Activated naive CD4-positive, alpha-beta T cell treated with Interleukin-2 at 50 U/mL for 16 hours (primary cell): ENCODE data around the gene ADGRB3.
"Not testable (repeated sequence)": the region's sequence is repeated elsewhere in the genome, so short reads cannot be mapped to it uniquely, and the experiment has no call there.

Experiments
- DNase-seq: peaks from one replicate; pipeline ENCODE4 v3.0.0-alpha.2; 2020

Gene ADGRB3

GRCh38 chr6:68650142-68650541 lies 15.1 kb downstream of the ADGRB3 start:
- no peak for DNase-seq

- no peak for DNase-seq
Measured at GRCh38 chr6:68651011-68651985, 16.2 kb downstream of the ADGRB3 start.

- no peak for DNase-seq
Measured at GRCh38 chr6:68652117-68652536, 17.0 kb downstream of the ADGRB3 start.

DNA sequence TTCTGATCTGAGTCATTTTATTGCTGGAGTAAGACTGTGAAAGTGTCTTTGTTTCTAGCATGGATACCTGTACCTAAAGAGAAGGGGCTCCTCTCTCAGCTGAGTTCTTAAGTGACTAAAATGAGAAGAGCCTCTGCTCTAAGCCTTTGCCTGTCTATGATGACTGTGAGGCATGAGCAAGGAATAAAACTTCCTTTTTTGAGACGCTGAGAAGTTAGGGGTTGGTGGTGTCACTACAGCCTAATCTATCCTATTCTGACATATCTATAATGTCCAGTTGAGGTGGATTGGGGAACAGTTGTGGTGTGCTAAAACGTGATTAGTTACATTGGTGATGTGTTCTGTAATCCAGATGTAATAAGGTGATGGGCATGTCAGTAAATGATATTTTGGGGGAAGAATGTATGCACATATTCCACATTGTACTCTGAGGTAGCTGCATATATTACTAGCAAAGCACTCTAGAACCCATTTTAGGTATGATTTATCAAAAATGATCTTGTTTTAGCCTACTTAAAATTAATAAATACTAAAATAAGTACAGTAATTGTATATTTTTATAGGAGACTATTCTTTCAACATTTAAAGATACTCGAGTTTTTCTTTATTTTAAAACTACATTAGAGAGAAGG lies 18.1 kb downstream of the ADGRB3 start:
- no peak for DNase-seq

DNA sequence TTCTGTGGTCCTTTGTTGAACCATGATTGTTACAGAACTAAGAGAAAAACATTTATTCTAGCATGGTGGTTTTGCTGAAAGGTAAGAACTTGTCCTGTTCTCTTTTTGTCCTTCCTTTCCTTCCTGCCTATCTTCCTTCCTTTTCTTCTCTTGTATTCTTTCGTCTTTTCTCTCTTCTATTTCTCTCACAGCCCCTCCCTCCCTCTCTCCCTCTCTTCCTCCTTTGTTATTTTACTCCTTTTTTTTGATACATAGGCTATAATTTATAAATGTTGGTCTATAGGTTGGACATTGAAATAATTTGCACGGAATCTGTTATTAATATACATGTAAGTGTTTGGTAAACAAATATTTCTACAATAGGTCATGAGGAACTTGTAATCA lies 18.6 kb downstream of the ADGRB3 start:
- DNase-seq: no peak

DNA sequence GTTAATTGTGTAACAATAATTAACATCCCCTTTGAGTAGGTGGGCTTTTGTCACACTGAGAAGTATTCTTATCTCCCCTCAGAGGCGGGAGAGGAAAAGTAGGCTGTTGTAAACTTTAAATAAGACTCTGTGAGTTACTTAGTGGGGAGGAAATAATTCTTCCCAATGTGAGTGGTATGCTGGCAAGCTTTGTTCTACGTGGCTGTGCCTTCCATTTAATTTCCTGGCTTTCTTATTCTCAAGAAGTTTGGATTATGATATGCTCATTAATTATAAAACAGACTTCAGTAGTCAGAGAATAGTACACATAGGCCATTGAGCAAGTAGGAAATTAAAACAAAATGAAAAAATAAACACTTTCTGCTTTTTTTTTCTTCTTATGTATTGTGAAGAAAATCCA lies 19.1 kb downstream of the ADGRB3 start:
- no peak for DNase-seq

GRCh38 chr6:68655028-68655427 lies 19.9 kb downstream of the ADGRB3 start:
- no peak for DNase-seq

DNA sequence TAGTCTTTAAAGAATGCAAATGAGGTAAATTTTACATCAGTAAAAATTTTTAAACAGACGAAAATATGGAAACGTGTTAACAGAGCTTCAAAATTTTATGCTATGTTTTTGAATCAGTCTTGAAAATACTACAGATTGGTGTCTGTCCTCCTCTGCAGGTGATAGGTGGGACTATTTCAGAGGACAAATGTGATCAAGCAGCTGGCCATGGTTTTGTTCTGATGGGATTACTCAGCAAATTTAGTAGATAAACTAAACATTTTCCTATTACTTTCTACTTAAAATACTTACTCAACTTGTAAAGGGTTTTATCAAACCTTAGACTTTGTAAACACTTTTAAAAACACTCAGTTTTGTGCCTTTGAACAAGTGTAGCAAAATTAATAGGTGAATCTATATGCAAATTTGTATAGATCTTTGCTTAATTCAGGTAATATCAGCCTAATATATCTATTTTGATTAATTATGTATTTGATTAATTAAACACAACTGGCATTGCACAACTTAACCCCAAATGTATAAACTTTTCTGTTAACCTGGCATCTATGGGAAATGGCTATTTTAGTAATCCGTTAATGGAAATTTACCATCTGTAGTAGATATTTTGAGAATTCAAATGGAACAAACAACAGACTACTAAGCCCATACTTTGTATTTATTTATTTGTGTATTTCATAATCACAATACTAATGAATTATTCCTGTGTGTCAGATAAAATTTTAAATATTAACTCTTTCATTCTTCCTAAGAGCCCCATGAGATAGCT lies 22.5 kb downstream of the ADGRB3 start:
- no peak for DNase-seq

- no peak for DNase-seq
Measured at GRCh38 chr6:68658338-68658737, 23.3 kb downstream of the ADGRB3 start.

- no peak for DNase-seq
Measured at GRCh38 chr6:68673255-68673654, 38.2 kb downstream of the ADGRB3 start.

DNA sequence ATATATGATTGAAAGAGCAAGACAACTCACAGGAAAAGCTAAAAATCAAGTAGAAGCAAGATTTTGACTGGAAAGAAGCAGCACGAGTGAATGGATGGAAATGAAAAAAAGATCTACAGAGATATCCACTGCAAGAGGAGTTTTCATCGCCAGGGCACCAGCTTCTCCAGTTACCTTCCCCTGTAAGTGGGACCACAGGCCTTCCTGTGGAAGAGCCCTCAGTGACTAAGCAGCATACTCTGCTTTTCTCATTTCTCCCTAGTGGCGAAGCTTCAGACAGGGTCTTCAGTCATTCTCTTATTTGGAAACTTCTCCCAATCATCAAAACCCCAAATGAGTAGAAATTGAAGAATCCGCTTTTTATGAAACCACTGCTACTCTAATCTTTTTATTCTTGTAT lies 40.5 kb downstream of the ADGRB3 start:
- no peak for DNase-seq

DNA sequence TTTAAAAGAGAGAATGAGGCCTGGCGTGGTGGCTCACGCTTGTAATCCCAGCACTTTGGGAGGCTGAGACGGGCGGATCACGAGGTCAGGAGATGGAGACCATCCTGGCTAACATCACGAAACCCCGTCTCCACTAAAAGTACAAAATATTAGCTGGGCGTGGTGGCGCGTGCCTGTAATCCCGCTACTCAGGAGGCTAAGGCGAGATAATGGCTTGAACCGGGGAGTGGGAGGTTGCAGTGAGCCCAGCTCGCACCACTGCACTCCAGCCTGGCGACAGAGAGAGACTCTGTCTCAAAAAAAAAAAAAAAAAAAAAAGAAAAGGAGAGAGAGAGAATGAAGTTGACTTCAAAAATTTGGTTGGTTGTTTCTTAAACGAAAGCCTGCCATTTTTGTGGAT lies 41.0 kb downstream of the ADGRB3 start:
- DNase-seq: not testable (repeated sequence)

- DNase-seq: no peak
Measured at GRCh38 chr6:68677058-68677457, 42.0 kb downstream of the ADGRB3 start.

GRCh38 chr6:68679399-68679798 lies 44.3 kb downstream of the ADGRB3 start:
- DNase-seq: no peak

DNA sequence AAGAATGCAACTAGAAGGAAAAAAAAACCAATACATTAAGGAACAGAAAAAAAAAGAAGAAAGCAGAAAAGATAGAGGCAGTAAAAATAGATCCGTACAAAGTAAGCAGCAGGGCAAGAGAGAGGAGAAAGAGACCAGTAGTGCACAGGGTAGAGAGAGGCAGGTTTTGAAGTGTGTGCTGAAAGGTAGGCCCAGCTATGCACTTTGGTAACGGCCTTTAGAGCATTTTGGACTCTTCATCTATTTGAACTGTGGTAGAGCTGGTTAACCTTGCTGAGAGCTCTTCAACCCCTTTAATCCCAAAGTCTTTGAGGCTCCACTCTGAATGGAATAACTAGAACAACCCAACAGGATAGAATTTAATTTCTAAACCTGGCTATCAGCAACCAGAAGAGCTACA lies 45.2 kb downstream of the ADGRB3 start:
- no peak for DNase-seq

DNA sequence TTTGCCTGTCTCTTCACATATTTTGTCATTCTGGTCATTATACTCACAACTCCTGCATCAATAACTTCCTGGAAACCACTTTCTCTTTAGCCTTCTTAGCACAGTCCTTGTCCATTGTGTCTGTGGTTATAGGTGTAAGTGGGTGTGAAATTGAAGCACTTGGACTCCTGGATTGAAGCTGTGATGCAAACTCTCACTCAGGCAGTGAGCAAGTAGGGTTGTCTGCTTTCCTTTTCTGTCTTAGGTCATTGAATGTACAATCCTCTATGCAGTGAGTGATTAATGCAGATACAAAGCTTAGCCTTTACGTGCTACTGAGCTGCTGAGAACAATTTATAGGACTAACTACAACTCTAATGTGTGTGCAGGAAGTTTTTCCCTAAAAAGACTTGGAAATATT lies 54.8 kb downstream of the ADGRB3 start:
- DNase-seq: no peak

DNA sequence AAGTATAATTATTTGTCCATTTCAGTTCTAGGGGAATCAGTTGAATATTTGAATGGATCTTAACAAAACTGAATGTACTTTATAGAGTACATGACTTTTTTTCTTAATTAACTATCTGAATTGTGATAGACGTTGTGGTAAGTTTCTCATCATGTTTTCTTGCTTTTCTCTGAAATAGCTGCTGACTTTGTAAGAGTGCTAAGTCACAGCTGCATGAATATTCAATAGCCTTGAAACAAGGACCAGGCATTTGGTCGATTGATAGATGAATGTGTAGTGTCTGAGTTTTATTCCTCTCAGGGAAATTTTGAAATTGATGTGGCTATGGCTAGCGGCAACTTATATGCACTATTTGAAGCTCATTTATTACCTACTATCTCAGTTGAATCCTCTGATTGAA lies 56.0 kb downstream of the ADGRB3 start:
- no peak for DNase-seq

DNA sequence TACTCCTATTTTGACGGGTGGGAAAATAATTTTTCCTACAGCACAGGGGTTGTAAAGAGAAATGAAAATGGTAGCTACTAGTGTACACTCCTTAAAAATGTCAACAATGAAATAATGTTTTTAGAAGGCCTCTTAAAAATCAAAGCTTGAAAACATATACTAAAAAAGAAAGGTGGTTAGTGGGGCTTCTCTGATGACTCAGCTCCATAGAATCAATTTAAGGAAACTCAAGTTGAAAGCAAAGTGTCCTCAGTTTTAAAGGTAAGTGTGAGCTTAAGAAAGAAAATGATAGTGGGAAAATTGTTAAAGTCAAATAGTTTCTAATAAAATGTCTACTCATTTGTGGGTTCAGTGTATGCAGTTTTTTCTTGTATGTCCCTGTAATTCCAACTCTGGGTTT lies 58.2 kb downstream of the ADGRB3 start:
- no peak for DNase-seq

DNA sequence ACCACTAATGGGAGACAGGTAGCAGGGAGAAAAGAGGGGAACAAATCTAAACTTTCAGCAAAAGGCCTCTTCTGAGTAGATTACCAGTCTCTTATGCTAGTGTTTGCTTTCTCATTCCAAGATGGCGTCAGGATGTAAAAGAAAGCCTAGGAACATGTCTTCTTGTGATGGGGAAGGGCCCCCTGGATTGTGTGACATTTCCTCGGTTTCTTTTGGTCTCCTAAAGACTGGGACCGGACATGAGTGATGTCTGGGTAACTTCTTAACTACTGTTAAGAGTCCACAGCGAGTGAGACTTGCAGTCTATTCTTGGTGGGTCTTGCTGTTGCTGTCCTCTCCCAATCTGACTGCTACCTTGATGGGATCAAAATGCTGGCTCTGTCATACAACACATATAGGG lies 60.3 kb downstream of the ADGRB3 start:
- DNase-seq: no peak

- DNase-seq: no peak
Measured at GRCh38 chr6:68695838-68696237, 60.8 kb downstream of the ADGRB3 start.

GRCh38 chr6:68697394-68697793 lies 62.3 kb downstream of the ADGRB3 start:
- DNase-seq: no peak

DNA sequence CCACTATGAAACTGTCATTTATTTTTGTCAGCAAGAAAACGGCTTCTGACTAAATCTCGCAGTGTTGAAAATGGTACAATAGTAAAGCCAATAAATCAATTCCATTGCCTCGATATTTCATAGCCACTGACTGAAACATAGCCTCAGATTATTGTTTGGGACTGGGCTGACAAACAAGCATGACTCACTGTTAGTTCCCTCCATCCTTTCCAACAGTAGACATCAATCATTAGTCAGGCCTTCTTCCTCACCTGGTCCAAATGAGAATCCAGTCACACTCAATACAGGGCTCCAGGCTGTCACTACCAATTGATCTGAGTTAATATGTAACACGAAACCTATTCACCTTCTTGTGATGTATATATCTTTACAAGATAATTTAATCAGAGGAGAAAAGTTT lies 66.1 kb downstream of the ADGRB3 start:
- DNase-seq: no peak

DNA sequence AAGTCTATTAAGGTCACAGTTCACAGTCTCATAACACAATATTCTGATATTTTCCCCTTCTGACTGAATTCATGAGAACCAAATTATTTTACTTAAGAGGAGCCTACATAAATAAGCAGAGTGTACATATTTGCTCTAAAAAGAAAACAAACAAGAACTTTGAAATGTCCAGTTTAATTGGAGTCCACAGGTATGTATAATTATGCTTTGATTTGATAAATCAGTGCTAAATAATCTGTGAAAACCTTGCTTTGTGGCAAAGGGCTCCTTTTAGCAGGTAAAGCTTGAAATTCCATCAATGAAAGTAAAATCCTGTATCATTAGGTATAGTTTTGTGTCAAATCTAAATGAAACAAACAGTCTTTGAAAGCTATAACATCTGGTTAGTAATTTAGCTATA lies 69.4 kb downstream of the ADGRB3 start:
- DNase-seq: no peak

GRCh38 chr6:68709091-68709490 lies 74.0 kb downstream of the ADGRB3 start:
- no peak for DNase-seq
